Bronchial epithelial cell (primary cell): ENCODE measurements around the gene ESRRA. TPM values are rescaled to one million over a fixed set of nuclear protein-coding genes. Genes with fewer than 3 reads are reported as not detected.

Source experiments
- DNase-seq: peaks from one replicate; pipeline ENCODE4 v3.0.0-alpha.2; 2010; ENCODE audit warnings: low read depth
- FAIRE-seq: peaks from 2 replicates; lab custom pipeline; 2011; peaks lifted over from hg19 to GRCh38; lab: Jason Lieb, UNC
- H3K27me3 ChIP-seq: 2 replicates; pipeline ENCODE4 v1.5.1; 2011; ENCODE audit warnings: low read length; ENCODE audit not compliant: control insufficient read depth, insufficient read depth
- H3K36me3 ChIP-seq: 2 replicates; pipeline ENCODE4 v1.5.1; 2011; ENCODE audit warnings: low read length; ENCODE audit not compliant: control insufficient read depth, insufficient read depth
- H3K4me3 ChIP-seq: 2 replicates; pipeline ENCODE4 v1.5.1; 2011; ENCODE audit warnings: mild to moderate bottlenecking, low read depth, low read length, control low read depth
- total RNA-seq: library from RNA; depleted of rRNA; stranded (reverse); fragments of >200 nt; gene quantifications from 2 replicates; pipeline ENCODE4 v1.2.1, GENCODE V29; 2014
- TF ChIP-seq, protein P1 (sequence below): IDR thresholded peaks from 2 replicates; pipeline ENCODE4 v1.5.1; 2011; ENCODE audit warnings: mild to moderate bottlenecking, moderate library complexity, low read length, control low read depth, inconsistent platforms; ENCODE audit not compliant: insufficient read depth, severe bottlenecking

The ESRRA gene
- total RNA-seq, 1 donor from 2014 or later, result 139 TPM

DNA sequence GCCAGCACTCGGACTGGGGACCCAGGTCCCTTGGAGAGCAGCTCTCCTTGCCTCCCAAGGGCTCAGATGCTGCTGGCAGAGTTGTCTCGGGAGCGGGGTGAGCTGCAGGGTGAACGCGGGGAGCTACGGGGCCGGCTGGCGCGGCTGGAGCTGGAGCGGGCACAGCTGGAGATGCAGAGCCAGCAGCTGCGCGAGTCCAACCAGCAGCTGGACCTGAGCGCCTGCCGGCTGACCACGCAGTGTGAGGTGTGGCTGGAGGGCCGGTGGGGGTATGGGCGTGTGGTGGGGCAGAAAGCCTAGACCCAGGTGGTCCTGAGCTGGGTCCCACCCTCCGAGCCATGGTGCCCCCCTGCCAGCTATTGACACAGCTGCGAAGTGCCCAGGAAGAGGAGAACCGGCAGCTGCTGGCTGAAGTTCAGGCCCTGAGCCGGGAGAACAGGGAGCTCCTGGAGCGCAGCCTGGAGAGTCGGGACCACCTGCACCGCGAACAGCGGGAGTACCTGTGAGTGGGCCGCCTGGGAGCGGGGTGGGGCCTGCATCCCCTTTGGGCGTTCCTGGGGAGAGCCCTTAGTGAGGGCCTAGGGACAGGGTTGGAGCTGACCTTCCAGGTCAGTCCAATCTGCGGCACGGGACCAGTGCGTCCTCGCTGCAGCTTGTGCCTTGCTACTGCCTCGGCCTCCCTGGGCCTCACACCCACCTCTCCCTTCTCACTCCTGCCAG is 47.8 kb downstream of the ESRRA start:
- FAIRE-seq, result no peak
- TF ChIP-seq, protein P1, sequence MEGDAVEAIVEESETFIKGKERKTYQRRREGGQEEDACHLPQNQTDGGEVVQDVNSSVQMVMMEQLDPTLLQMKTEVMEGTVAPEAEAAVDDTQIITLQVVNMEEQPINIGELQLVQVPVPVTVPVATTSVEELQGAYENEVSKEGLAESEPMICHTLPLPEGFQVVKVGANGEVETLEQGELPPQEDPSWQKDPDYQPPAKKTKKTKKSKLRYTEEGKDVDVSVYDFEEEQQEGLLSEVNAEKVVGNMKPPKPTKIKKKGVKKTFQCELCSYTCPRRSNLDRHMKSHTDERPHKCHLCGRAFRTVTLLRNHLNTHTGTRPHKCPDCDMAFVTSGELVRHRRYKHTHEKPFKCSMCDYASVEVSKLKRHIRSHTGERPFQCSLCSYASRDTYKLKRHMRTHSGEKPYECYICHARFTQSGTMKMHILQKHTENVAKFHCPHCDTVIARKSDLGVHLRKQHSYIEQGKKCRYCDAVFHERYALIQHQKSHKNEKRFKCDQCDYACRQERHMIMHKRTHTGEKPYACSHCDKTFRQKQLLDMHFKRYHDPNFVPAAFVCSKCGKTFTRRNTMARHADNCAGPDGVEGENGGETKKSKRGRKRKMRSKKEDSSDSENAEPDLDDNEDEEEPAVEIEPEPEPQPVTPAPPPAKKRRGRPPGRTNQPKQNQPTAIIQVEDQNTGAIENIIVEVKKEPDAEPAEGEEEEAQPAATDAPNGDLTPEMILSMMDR, result no peak
- H3K36me3 ChIP-seq, result no peaks in the 10 kb centered on the region
- no peak for DNase-seq
- H3K4me3 ChIP-seq, result no peak overlapping the region
- H3K27me3 ChIP-seq, result no peaks in the 10 kb centered on the region

DNA sequence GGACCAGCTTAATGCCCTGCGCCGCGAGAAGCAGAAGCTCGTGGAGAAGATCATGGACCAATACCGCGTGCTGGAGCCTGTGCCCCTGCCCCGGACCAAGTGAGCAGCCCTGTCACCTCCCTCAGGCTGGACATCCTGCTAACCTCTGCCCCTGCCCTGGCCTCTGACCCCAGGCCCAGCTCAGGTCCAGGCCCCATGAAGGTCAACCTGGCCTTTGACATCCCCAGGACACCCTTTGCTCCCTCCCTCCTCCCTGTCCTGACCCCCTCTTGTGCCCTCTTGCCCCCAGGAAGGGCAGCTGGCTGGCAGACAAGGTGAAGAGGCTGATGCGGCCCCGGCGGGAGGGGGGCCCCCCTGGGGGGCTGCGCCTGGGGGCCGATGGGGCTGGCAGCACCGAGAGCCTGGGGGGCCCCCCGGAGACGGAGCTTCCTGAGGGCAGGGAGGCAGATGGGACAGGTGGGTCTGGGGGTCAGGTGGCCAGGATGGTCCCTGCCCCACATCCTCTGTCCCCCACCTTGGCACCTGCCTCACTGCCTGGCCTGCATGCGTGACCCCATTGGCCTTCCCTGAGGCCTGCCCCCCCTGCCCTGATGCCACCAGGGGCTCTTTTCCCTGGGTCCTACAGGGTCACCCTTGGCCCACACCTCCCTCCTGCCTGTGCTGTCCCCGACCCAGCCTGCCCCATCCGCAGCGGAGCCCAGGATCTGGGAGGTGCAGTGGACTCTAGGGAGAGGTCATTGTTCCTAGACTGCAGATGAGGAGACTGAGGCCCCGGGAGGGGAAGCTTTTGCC is 48.6 kb downstream of the ESRRA start:
- Histone ChIP-seq H3K36me3 (no peaks in the 10 kb centered on the region), H3K4me3 (no peak overlapping the region), H3K27me3 (no peaks in the 10 kb centered on the region)
- no peak for FAIRE-seq
- DNase-seq, result no peak
- TF ChIP-seq, protein P1, result no peak

DNA sequence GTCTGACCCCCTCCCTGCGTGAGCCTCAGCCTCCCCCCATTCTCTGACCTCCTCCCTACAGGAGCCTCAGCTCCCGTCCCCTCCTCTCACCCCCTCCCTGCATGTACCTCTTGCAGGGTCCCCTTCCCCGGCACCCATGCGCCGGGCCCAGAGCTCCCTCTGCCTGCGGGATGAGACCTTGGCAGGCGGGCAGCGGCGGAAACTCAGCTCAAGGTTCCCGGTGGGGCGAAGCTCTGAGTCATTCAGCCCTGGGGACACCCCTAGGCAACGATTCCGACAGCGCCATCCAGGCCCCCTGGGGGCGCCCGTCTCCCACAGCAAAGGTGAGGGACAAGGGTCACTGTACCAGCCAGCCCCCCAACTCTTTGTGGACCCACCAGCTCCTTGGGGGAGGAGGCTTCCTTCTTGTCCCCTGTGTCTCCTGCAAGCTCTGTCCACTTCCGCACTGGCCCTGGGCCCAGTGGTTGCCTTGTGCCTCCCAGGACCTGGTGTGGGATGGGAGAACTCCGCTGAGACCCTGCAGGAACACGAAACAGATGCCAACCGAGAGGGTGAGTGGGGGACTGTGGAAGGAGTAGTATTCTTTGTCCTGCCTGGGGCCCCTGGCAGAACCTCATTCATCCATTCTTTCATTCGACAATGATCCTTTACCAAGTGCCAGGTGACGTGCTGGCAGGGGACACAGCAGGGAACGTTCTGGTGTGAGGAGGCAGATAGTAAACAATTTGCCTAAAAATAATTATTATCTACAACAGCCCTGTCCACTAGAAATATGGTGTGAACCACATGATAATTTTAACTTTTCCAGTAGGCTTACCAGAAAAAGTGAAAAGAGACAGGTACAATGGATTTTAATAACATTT is 50.0 kb downstream of the ESRRA start:
- FAIRE-seq (no peak), DNase-seq (peak; percentile 60)
- Histone ChIP-seq H3K27me3 (no peaks in the 10 kb centered on the region), H3K4me3 (peak overlapping the region; percentile 12), H3K36me3 (peaks cover 1% of the 10 kb centered on the region)
- TF ChIP-seq, protein P1, result peak; percentile 83

DNA sequence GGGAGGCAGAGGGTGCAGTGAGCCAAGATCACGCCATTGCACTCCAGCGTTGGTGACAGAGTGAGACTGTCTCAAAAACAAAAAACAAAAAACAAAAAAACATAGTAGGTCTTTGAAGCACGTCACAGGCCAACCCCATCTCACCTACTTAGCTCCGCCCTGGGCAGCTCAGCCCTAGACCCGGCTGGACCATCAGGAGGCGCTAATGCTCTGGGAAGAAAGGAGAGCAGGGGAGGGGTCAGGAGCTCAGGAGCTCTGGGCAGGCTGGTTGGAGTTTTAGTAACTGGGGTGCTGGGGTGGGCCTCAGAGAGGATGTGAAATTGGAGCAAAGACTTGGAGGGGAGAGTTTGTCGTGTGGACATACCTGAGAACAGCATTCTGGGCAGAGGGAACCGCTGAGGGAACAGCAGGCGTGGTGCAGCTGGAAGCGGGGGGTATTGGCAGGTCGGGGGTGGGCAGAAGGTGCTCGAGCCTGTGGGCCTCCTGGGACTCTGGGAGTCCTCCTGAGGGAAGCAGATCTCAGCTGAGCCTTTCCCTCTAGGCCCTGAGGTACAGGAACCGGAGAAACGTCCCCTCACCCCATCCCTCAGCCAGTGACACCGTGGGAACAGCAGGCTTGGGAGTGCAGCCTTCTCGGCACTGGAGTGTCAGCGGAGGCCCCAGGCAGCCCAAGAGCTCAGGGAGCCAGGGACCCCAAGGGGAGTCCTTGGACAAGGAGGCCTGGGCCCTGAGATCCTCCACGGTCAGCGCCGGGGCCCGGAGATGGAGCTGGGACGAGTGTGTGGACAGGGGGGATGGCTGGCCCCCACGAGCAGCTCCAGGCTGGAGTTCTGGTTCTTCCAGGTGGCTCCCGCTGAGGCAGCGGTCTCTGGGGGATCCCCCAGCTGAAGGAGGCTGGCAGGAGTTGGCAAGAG is 51.4 kb downstream of the ESRRA start:
- DNase-seq, result peak; percentile 46
- TF ChIP-seq, protein P1, result peak; percentile 57
- peak; percentile 13 for FAIRE-seq
- no peak overlapping the region for H3K4me3 ChIP-seq
- no peaks in the 10 kb centered on the region for H3K27me3 ChIP-seq
- peaks cover 15% of the 10 kb centered on the region for H3K36me3 ChIP-seq

DNA sequence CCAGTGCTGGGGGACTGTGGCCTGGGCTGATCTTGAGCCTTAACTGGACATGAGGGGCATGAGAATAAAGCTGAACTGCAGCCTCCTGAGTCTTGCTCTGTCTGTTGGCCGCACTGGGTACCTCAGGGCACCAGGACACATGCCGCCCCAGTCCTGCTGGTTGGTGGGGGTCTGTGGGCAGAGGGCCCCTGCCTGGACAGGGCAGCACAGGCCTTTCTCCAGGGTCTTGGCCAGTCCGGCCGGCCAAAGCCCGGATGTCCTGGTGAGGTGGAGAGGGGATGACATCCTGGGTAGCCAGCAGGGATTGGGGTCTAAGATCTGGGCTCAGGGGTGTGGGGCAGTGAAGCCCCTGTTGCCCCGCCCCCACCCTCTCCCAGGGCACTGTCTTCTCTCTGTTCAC is 52.1 kb downstream of the ESRRA start:
- no peak overlapping the region for H3K4me3 ChIP-seq
- TF ChIP-seq, protein P1, result no peak
- FAIRE-seq, result no peak
- no peaks in the 10 kb centered on the region for H3K27me3 ChIP-seq
- H3K36me3 ChIP-seq, result peaks cover 19% of the 10 kb centered on the region
- DNase-seq, result no peak
